Naive thymus-derived CD4-positive, alpha-beta T cell (primary cell): ENCODE results near the gene FOXO1. TPM values are rescaled to one million over a fixed set of nuclear protein-coding genes. Genes with fewer than 3 reads are reported as not detected.
A peak's percentile ranks its signal among the peaks of the same experiment; 100 is the strongest.

Source experiments
- ATAC-seq: fragments of 150-1000 bp; cut with Tn5 transposase; 2 replicates; pipeline ENCODE4 v1.10.0; 2021; ENCODE audit warnings: mild to moderate bottlenecking, moderate library complexity
- CTCF ChIA-PET: fragments of 350-600 bp; sonication (Branson Sonifier 250); formaldehyde crosslinking; loops from one replicate; lab custom pipeline; 2021; ENCODE audit warnings: antibody characterized with exemption; lab: Charles Lee
- POLR2A ChIA-PET: fragments of 350-600 bp; sonication (Branson Sonifier 250); formaldehyde crosslinking; loops from one replicate; lab custom pipeline; 2021; ENCODE audit warnings: antibody characterized with exemption, inconsistent platforms; lab: Charles Lee
- DNase-seq, 9 donors: peaks; one replicate each; pipeline versions ENCODE4 v3.0.0 to v3.0.0-alpha.2; 2020 to 2022; ENCODE audit warnings: mixed read lengths in 1 of 9
- H3K27ac ChIP-seq: one replicate; pipeline ENCODE4 v1.7.0; 2013; ENCODE audit warnings: mild to moderate bottlenecking, low read depth, low read length, moderate library complexity
- H3K27me3 ChIP-seq, 2 donors: one replicate each; pipeline ENCODE4 v1.7.0; 2013; ENCODE audit warnings: low read length in 2 of 2, mild to moderate bottlenecking in 2 of 2, moderate library complexity in 2 of 2; ENCODE audit not compliant: control insufficient read depth in 2 of 2, insufficient read depth in 2 of 2
- H3K36me3 ChIP-seq, 3 experiments: 1 replicate in 2 of 3; 2 replicates in 1 of 3; pipeline ENCODE4 v1.7.0; 2013; ENCODE audit warnings: low read length in 3 of 3, mild to moderate bottlenecking in 3 of 3, moderate library complexity in 1 of 3; ENCODE audit not compliant: insufficient read depth in 3 of 3, control insufficient read depth in 2 of 3
- H3K4me1 ChIP-seq, 2 donors: one replicate each; pipeline ENCODE4 v1.7.0; 2013; ENCODE audit warnings: low read length in 2 of 2, mild to moderate bottlenecking in 2 of 2, moderate library complexity in 1 of 2; ENCODE audit not compliant: control insufficient read depth in 2 of 2, insufficient read depth in 2 of 2
- H3K4me3 ChIP-seq: 2 replicates; pipeline ENCODE4 v1.7.0; 2013; ENCODE audit warnings: mild to moderate bottlenecking, low read length
- H3K9me3 ChIP-seq, 3 experiments: 1 replicate in 2 of 3; 2 replicates in 1 of 3; pipeline ENCODE4 v1.7.0; 2013; ENCODE audit warnings: low read length in 3 of 3; ENCODE audit not compliant: control insufficient read depth in 2 of 3
- H3K27ac Mint-ChIP-seq, 9 donors: one replicate each; pipeline ENCODE4 v1.8.0; 2020 to 2022; ENCODE audit warnings: mixed read lengths in 9 of 9, mild to moderate bottlenecking in 8 of 9, moderate library complexity in 5 of 9, inconsistent platforms in 2 of 9
- H3K27me3 Mint-ChIP-seq, 5 donors: one replicate each; pipeline ENCODE4 v1.8.0; 2021 to 2022; ENCODE audit warnings: mixed read lengths in 5 of 5, mild to moderate bottlenecking in 1 of 5
- H3K36me3 Mint-ChIP-seq, 5 donors: one replicate each; pipeline ENCODE4 v1.8.0; 2020 to 2022; ENCODE audit warnings: mixed read lengths in 5 of 5, mild to moderate bottlenecking in 3 of 5, inconsistent platforms in 1 of 5
- H3K4me1 Mint-ChIP-seq, 7 donors: one replicate each; pipeline ENCODE4 v1.8.0; 2020 to 2022; ENCODE audit warnings: mixed read lengths in 7 of 7, mild to moderate bottlenecking in 3 of 7, inconsistent platforms in 1 of 7
- H3K4me3 Mint-ChIP-seq, 10 donors: one replicate each; pipeline ENCODE4 v1.8.0; 2020 to 2022; ENCODE audit warnings: mild to moderate bottlenecking in 10 of 10, mixed read lengths in 10 of 10, moderate library complexity in 6 of 10, inconsistent platforms in 2 of 10
- H3K9me3 Mint-ChIP-seq, 11 donors: one replicate each; pipeline ENCODE4 v1.8.0; 2020 to 2022; ENCODE audit warnings: mixed read lengths in 11 of 11, mild to moderate bottlenecking in 4 of 11, inconsistent platforms in 1 of 11, moderate library complexity in 1 of 11
- intact Hi-C, 2 donors: fragments of 100-400 bp; cut with micrococcal nuclease; formaldehyde crosslinking; loops; one replicate each; pipeline ENCODE4 v1.15.1; 2023
- polyA plus RNA-seq, 2 donors: library from polyadenylated mRNA; unstranded; fragments of 300-500 nt; fragmentation: Illumina TruSeq; gene quantifications; one replicate each; pipeline ENCODE4 v1.2.3, GENCODE V29; 2021
- total RNA-seq, 6 experiments: library from RNA in 5 of 6; stranded (reverse) in 5 of 6; gene quantifications; 1 replicate in 5 of 6; 2 replicates in 1 of 6; pipeline ENCODE4 v1.2.3 and lab custom pipeline; 2021 to 2026

FOXO1 gene
- total and polyA plus RNA-seq, 7 experiments from 2014 or later, result 36.4 to 97.6 (median 72.5) TPM

- Mint-ChIP-seq H3K27ac (peak overlapping the region in 8 of 9 donors; percentile 38 to 86 (median 75)), H3K27me3 (no peaks in the 10 kb centered on the region), H3K36me3 (peaks cover 0 to 7% (median 2%) of the 10 kb centered on the region in 5 donors), H3K9me3 (no peaks in the 10 kb centered on the region), H3K4me3 (peak overlapping the region in 8 of 10 donors; percentile 35 to 73 (median 60)), H3K4me1 (peaks cover 65 to 100% (median 99%) of the 10 kb centered on the region in 7 donors)
- H3K9me3 ChIP-seq, result no peaks in the 10 kb centered on the region
- no peaks in the 10 kb centered on the region for H3K36me3 ChIP-seq
- intact Hi-C loops, result loop anchor here in 1 of 2 donors (1.0 to 2.0 kb wide), 2 partner anchors 8 to 14 kb away; no protein-coding TSS in a partner anchor
- POLR2A ChIA-PET, result interaction anchor here (0.9 to 1.8 kb wide), 5 partner anchors 11 to 371 kb away, joined by 3 to 9 read pairs (median 5); no protein-coding TSS in a partner anchor
- no peak overlapping the region for H3K4me3 ChIP-seq
- CTCF ChIA-PET, result no interaction called here
- peaks cover 40 to 88% of the 10 kb centered on the region in 2 donors for H3K4me1 ChIP-seq
- peak overlapping the region; percentile 6 for H3K27ac ChIP-seq
- DNase-seq (peak in 6 of 9 donors; percentile 23 to 44 (median 36)), ATAC-seq (peak; percentile 55)
- H3K27me3 ChIP-seq, result no peaks in the 10 kb centered on the region
Observed at GRCh38 chr13:40576369-40576768, 90.1 kb downstream of the FOXO1 start.

GRCh38 chr13:40572961-40573360, 93.5 kb downstream of the FOXO1 start:
- no peaks in the 10 kb centered on the region for H3K27me3 ChIP-seq
- Mint-ChIP-seq H3K4me1 (peaks cover 68 to 100% (median 97%) of the 10 kb centered on the region in 7 donors), H3K27me3 (no peaks in the 10 kb centered on the region), H3K36me3 (peaks cover 0 to 6% (median 0%) of the 10 kb centered on the region in 5 donors), H3K4me3 (peak overlapping the region in 8 of 10 donors; percentile 43 to 73 (median 66)), H3K9me3 (no peaks in the 10 kb centered on the region), H3K27ac (peak overlapping the region in 8 of 9 donors; percentile 8 to 91 (median 50))
- no peak overlapping the region for H3K4me3 ChIP-seq
- ChIA-PET CTCF (no interaction called here), POLR2A (interaction anchor here (1.2 kb wide), 1 partner anchor 20 kb away, joined by 3 read pairs; no protein-coding TSS in a partner anchor)
- H3K27ac ChIP-seq, result peak overlapping the region; percentile 16
- no peak for DNase-seq
- no peak for ATAC-seq
- H3K36me3 ChIP-seq, result no peaks in the 10 kb centered on the region
- intact Hi-C loops, result loop anchor here in 1 of 2 donors (1.0 kb wide), 1 partner anchor 9 kb away; no protein-coding TSS in a partner anchor
- H3K9me3 ChIP-seq, result no peaks in the 10 kb centered on the region
- peaks cover 33 to 79% of the 10 kb centered on the region in 2 donors for H3K4me1 ChIP-seq

- no peaks in the 10 kb centered on the region for H3K9me3 ChIP-seq
- CTCF ChIA-PET, result interaction anchor here (0.7 kb wide), 1 partner anchor 38 kb away, joined by 3 read pairs; no protein-coding TSS in a partner anchor
- H3K4me1 ChIP-seq, result peaks cover 32 to 66% of the 10 kb centered on the region in 2 donors
- DNase-seq, result no peak
- POLR2A ChIA-PET, result interaction anchor here (0.8 to 1.0 kb wide), 2 partner anchors 10 to 77 kb away, joined by 3 to 4 read pairs; no protein-coding TSS in a partner anchor
- H3K4me1 Mint-ChIP-seq, result peaks cover 64 to 99% (median 95%) of the 10 kb centered on the region in 7 donors
- no peaks in the 10 kb centered on the region for H3K36me3 Mint-ChIP-seq
- no peaks in the 10 kb centered on the region for H3K27me3 ChIP-seq
- no peak for ATAC-seq
- H3K27ac ChIP-seq, result no peak overlapping the region
- H3K4me3 Mint-ChIP-seq, result peak overlapping the region in 9 of 10 donors; percentile 10 to 74 (median 43)
- H3K27me3 Mint-ChIP-seq, result no peaks in the 10 kb centered on the region
- H3K4me3 ChIP-seq, result no peak overlapping the region
- no peaks in the 10 kb centered on the region for H3K36me3 ChIP-seq
- intact Hi-C loops, result loop anchor here in 1 of 2 donors (1.0 kb wide), 1 partner anchor 8 kb away; no protein-coding TSS in a partner anchor
- H3K9me3 Mint-ChIP-seq, result no peaks in the 10 kb centered on the region
- peak overlapping the region in 7 of 9 donors; percentile 26 to 83 (median 58) for H3K27ac Mint-ChIP-seq
Observed at GRCh38 chr13:40571338-40571963, 95.0 kb downstream of the FOXO1 start.

GRCh38 chr13:40570930-40571329, 95.5 kb downstream of the FOXO1 start:
- Mint-ChIP-seq H3K9me3 (no peaks in the 10 kb centered on the region), H3K4me1 (peaks cover 63 to 97% (median 92%) of the 10 kb centered on the region in 7 donors), H3K36me3 (no peaks in the 10 kb centered on the region), H3K27ac (peak overlapping the region in 8 of 9 donors; percentile 32 to 83 (median 60)), H3K4me3 (peak overlapping the region in 9 of 10 donors; percentile 22 to 73 (median 53)), H3K27me3 (no peaks in the 10 kb centered on the region)
- Histone ChIP-seq H3K4me1 (peaks cover 35 to 64% of the 10 kb centered on the region in 2 donors), H3K4me3 (no peak overlapping the region), H3K27me3 (no peaks in the 10 kb centered on the region), H3K27ac (no peak overlapping the region), H3K36me3 (no peaks in the 10 kb centered on the region), H3K9me3 (no peaks in the 10 kb centered on the region)
- POLR2A ChIA-PET, result interaction anchor here (0.8 kb wide), 2 partner anchors 29 to 76 kb away, joined by 3 read pairs; no protein-coding TSS in a partner anchor
- DNase-seq (no peak), ATAC-seq (no peak)
- intact Hi-C loops, result loop anchor here in 1 of 2 donors (1.0 kb wide), 1 partner anchor 8 kb away; no protein-coding TSS in a partner anchor
- CTCF ChIA-PET, result interaction anchor here (0.7 to 0.8 kb wide), 2 partner anchors 15 to 37 kb away, joined by 3 to 4 read pairs; no protein-coding TSS in a partner anchor

- H3K27me3 Mint-ChIP-seq, result no peaks in the 10 kb centered on the region
- Histone ChIP-seq H3K27me3 (no peaks in the 10 kb centered on the region), H3K4me1 (peaks cover 41 to 70% of the 10 kb centered on the region in 2 donors), H3K27ac (peak overlapping the region; percentile 1), H3K36me3 (no peaks in the 10 kb centered on the region), H3K4me3 (no peak overlapping the region), H3K9me3 (no peaks in the 10 kb centered on the region)
- DNase-seq, result no peak
- intact Hi-C loops, result loop anchor here in 1 of 2 donors (10.0 kb wide), 1 partner anchor 504 kb away; no protein-coding TSS in a partner anchor
- POLR2A ChIA-PET, result interaction anchor here (0.6 to 0.7 kb wide), 3 partner anchors 17 to 73 kb away, joined by 3 to 5 read pairs (median 3); no protein-coding TSS in a partner anchor
- peak overlapping the region in 4 of 10 donors; percentile 40 to 71 (median 48) for H3K4me3 Mint-ChIP-seq
- H3K36me3 Mint-ChIP-seq, result no peaks in the 10 kb centered on the region
- no peaks in the 10 kb centered on the region for H3K9me3 Mint-ChIP-seq
- peaks cover 63 to 97% (median 92%) of the 10 kb centered on the region in 7 donors for H3K4me1 Mint-ChIP-seq
- CTCF ChIA-PET, result no interaction called here
- ATAC-seq, result no peak
- H3K27ac Mint-ChIP-seq, result peak overlapping the region in 8 of 9 donors; percentile 16 to 91 (median 72)
Observed at GRCh38 chr13:40569024-40569350, 97.5 kb downstream of the FOXO1 start.

GRCh38 chr13:40568246-40569023, 98.0 kb downstream of the FOXO1 start:
- Histone ChIP-seq H3K9me3 (no peaks in the 10 kb centered on the region), H3K4me3 (no peak overlapping the region), H3K4me1 (peaks cover 41 to 71% of the 10 kb centered on the region in 2 donors), H3K27me3 (no peaks in the 10 kb centered on the region), H3K36me3 (no peaks in the 10 kb centered on the region), H3K27ac (no peak overlapping the region)
- no peak for ATAC-seq
- H3K4me1 Mint-ChIP-seq, result peaks cover 64 to 97% (median 92%) of the 10 kb centered on the region in 7 donors
- peak overlapping the region; percentile 1 to 91 (median 72) for H3K27ac Mint-ChIP-seq
- no peaks in the 10 kb centered on the region for H3K27me3 Mint-ChIP-seq
- H3K4me3 Mint-ChIP-seq, result peak overlapping the region in 8 of 10 donors; percentile 8 to 73 (median 53)
- POLR2A ChIA-PET, result interaction anchor here (0.6 to 0.7 kb wide), 3 partner anchors 17 to 72 kb away, joined by 3 to 5 read pairs (median 3); no protein-coding TSS in a partner anchor
- no peaks in the 10 kb centered on the region for H3K9me3 Mint-ChIP-seq
- CTCF ChIA-PET, result no interaction called here
- no peaks in the 10 kb centered on the region for H3K36me3 Mint-ChIP-seq
- no peak for DNase-seq
- intact Hi-C loops, result loop anchor here (1.0 to 10.0 kb wide), 2 partner anchors 8 to 504 kb away; no protein-coding TSS in a partner anchor
